GM23248 (cell line): ENCODE data around the gene RALGPS1.

Experiments
- EZH2 ChIP-seq: fragments of 200-600 bp; sonication (generic); IDR thresholded peaks from 2 replicates; pipeline ENCODE4 v1.6.1; 2018; ENCODE audit warnings: antibody characterized with exemption, mild to moderate bottlenecking; ENCODE audit not compliant: insufficient read depth, poor library complexity, severe bottlenecking
- EZH2phosphoT487 ChIP-seq: fragments of 200-600 bp; sonication (generic); IDR thresholded peaks from 2 replicates; pipeline ENCODE4 v1.6.1; 2018; ENCODE audit warnings: antibody characterized with exemption, moderate library complexity, mild to moderate bottlenecking, low read depth; ENCODE audit not compliant: insufficient read depth

GRCh38 chr9:127035423-127035822 is 120.8 kb downstream of the RALGPS1 start:
- TF ChIP-seq EZH2phosphoT487 (no peak), EZH2 (no peak)
